GM18858 (cell line): ENCODE data around the gene CAMK4.
A peak's percentile ranks its signal among the peaks of the same experiment; 100 is the strongest.

ENCODE experiments used
- ATAC-seq: cut with Tn5 transposase; IDR thresholded peaks from one replicate; pipeline ENCODE4 v1.9.1; 2021; ENCODE audit not compliant: unreplicated experiment

The CAMK4 gene

DNA sequence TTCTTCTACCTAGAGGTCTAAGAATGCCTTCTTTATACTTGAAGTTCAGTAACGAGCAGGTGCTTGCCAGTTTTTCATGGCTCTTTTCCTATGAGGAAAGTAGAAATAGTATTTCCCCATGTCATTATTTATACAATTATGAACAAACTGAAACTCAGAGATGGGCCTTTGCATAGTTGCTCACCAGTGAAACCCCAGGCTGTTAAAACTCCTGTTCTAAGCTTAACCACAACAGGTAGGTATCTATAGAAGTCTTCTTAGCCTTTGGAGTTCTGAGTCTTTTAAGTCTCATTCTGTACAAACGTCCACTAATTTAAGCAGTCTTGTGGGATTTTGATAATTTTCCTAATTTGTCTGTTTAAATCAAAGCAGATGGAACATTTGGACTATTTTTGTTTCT, 198.1 kb downstream of the CAMK4 start:
- ATAC-seq, result peak; percentile 87

DNA sequence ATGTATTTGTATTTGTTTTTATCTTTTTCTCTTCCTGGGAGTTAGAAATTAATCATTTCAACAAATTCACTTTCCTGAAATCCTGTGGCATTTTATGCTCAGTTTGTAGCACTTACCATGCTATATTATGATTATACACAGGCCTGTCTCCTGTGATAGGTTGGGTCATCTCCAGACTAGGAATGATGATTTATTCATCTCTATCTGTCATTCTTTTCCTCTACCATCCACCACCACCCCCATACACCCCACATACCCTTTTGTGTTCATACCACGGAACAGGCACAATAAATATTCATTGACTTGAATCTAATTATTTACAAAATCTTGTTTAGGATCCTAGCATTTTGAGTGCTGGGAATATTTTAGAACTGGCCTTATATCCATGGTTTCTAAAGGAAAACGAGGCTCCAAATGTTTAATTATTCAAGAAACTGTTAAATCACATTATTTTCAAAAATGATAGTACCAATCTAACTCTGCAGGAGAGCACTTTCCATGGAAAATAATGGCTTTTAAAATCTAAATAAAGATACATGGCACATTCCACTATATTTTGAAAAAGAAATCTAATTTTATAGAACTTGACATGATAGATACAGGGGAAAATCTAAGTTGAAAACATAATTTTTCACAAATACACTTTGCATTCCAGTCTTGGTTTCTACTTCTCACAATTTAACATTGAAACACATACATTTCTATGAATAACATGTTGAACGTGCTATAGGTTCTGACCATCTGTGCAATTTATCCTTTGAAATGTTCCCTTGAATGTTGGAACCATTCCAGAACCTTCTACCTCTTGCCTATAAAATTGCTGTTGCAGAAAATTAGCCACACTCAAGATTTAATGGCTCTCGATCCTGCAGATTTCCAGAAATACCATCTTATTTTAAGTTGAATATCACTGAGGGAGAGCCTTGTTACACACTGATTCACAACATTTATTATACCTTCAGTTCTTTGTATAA, 198.8 kb downstream of the CAMK4 start:
- ATAC-seq, result no peak

DNA sequence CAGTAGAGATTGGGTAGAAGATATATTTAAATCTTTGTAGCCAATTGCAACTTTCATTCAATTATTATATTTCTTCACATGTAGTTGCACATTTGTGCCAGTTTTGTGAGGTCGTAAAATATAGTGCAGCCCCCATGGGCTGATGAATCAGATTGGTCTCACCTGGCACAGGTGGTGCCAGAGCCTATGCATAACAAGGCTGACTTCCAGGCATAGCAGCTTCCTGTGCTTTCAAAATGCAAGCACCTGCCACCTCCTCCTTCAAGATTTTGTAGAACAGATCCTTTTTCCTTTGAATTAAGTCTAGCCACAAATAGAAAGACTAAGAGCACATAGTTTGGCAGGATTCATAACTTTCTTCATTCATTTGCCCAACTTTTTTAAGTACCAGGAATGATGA, 201.0 kb downstream of the CAMK4 start:
- ATAC-seq, result no peak

DNA sequence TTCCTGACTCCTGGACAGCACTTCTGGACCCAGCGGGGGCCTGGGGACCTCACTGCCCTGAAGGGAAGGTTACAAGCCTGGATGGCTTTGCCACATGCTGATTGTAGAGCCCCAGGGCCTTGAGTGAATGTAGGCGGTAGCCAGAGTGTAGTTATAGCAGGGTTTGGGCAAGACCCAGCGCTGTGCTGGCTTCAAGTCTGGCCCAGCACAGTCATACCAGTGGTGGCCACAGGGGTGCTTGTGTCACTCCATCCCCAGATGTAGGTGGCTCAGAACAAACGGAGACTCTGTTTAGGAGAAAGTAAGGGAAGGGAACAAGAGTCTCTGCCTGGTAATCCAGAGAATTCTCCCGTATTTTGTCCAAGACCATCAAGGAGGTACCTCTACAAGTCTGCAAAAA, 203.6 kb downstream of the CAMK4 start:
- ATAC-seq, result no peak

DNA sequence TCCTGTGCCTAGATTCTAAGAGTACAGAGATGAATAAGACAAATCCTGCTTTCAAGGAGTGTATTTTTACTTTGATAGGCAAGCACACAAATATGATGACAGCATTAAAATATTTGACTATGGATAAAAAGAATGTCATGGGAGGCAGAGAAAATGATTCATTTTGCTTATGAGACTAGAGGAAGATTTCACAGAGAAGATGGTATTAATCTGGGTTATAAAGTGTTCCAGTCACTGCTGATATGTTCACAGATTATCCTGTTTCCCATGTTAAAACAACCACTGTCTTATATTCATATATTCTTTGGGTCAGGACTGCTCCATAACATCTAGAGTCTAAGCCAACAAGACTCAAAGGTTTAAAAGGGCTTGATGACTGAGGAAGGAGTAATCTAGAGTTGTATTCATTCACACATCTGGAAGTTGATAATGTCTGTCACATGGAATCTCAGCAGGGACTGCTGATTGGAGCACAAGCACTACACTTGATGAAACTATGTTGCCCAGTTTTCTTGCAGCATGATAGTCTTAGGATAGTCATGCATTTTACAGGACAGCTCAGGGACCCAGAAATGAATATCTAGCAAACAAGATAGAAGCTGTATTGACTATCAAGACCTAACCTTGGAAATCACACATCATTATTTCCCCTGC, 208.8 kb downstream of the CAMK4 start:
- no peak for ATAC-seq

DNA sequence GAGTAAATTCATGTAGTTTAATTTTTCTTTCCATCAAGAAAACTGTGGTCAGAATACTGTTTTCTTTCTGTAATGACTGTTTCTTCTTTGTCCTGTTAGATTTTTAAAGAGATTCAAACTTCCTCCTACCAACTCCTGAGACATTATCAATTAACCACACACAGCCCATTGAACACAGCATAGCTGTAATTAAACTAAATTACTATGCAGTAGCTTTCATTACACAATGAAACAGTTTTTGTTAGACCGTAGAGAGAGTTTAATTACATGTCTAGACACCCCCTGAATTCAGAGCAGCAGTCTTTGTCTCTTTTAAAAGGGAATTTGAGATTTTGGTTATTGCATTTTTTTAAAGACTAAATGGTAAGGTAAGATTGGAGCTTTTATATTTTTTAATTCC, 210.6 kb downstream of the CAMK4 start:
- no peak for ATAC-seq

DNA sequence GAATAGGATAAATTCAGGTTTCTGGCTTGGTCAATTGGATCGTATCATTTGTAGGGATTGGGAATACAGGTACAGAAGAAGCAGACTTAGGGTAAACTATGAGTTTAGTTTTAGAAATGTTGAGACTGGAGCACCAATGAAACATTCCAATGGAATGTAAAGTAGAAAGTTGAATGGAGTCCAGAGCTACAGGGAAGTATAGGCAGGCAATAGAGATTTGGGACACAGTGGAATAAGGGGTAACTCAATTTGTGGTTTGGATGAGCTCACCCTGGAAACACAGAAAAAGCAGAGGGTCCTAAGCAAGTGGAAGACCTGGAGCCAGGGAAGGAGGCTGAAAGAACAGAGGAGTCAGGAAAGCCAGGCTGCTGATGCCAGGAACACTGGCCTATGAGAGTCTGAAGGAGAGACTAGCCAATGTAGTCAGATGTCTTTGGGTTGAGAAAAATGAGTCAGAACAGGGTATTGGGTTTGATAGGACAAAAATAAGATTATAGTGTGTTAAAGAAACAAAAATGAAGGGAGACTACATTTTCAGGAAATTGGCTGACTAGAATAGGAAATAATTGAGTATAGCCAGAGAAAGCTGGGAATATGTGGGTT, 215.4 kb downstream of the CAMK4 start:
- ATAC-seq, result no peak

DNA sequence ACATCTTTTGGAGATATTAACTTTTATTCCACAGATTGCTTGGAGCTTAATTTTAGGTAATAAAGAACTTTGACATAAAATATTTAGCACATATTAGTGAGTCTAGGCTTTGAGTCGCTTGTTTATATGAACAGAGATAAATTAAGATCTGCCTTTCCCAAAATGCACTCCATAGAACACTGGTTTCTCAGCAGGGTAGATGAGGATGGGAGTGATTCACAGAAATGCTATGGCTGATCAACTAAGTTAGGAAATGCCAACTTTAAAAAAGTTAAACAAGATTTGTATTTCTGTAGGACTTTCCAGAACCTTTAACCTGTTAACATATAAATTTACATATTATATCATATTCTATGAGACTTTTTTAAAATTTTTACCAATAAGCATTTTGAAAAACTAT, 222.9 kb downstream of the CAMK4 start:
- ATAC-seq, result no peak

DNA sequence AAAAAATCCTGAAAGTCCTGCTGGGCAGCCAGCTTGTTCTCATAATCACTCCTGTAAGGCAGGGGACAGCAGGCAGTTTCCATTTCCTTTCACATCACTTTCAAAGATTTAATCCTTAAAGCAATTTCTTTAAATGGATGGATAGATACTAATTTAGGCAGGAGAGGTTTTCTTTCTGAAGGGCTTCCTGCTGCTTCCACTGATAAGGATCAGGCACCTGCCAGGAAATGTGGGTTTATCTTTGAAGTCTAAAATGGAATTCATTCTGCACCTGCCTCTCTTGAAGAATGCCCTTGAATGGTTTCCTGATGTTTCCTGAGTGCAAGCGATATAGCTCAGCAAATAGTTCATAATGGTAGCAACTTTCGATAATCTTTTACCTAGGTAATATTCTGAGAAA, 223.6 kb downstream of the CAMK4 start:
- no peak for ATAC-seq

DNA sequence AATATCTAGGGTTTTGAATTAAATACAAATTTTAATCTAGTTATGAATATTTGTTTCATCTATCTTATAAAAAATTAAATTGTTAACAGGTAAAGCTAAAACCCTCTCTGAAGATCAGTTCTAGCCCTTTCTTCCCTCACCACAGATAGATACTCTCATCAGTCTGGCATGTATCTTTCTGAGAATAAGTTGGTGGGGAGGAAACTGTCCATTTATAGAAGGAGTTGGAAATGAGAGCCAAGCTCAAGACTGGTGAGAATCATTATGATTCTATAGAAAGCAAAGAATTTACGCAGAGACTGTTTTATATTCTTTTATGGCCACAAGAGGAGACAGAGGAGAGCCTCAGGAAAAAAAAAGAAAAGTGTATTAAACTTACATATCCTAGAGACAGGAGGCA, 229.1 kb downstream of the CAMK4 start:
- no peak for ATAC-seq

DNA sequence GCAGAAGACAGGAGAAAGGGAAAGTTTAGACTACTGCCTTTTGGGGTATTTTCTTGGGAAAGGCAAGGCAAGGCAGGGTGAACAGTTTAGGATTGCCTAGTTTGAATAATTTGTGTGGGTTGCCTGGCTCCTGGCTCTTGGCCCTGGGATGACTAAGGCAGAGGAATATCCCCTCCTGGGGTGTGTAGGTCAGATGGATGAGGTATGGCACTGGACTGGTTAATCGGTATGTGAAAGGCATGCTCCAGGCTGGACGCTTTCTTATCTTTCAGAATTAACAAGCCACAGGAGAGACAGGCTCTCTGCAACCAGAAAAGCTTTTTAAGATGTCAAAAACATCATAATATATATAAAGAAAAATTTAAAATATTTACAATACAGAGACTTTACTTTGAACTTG, 229.6 kb downstream of the CAMK4 start:
- no peak for ATAC-seq

DNA sequence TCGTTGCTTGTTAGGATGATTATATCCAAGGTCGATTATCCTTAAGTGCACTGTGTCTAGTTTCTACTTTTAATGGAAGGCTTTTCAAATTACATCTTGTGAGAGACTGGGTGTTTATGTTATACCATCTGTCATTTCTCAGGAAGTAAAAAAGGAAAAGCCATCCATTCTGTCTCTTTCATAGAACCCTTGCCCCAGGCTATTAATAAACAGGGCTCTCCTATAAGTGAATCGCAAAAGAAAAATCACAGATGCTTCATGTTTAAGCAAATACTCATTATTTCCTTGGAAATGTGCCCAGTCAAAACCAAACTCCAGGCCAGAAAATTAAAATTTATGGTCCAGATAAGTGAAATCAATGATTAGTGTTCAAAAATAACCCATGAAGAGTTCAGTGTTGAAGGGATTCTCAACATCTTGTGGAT, 230.0 kb downstream of the CAMK4 start:
- ATAC-seq, result no peak

DNA sequence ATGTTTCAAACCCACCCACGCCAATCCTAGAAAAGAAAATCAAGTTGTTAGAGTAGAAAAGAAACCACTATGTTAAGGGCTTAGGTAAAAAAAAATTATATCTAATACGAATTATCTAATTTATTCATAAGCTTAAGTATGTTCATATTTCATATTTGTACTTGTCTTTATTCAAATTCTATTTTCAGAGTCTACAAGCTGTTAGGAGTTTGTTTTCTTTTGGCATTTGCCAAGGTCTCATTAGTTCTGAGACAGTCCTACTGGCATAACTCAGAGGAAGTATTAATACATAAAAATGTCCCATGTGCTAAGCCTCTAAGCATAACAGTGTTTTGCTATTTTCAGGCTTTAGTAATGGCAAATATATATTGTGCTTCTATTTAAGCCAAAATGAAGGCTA, 230.6 kb downstream of the CAMK4 start:
- ATAC-seq, result no peak

DNA sequence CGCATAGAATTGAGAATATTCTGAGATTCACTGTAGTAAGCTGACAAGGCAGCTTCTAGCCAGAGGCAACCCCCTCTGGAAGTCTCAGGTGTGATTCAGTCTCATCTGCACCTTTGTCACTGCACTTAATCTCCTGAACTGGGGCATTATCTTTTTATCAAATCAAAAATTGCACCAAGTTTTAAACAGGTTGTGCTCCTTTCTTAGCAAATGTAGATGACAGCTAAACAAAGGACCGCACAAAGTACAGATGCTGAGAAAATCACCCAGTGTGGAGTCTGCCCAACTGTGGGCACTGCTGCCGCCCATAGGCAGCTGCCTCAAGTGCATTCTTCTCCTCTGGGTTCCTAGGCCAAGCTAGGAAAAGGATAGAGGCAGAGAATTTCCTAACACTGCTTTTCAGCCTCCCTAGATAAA, 237.1 kb downstream of the CAMK4 start:
- no peak for ATAC-seq

DNA sequence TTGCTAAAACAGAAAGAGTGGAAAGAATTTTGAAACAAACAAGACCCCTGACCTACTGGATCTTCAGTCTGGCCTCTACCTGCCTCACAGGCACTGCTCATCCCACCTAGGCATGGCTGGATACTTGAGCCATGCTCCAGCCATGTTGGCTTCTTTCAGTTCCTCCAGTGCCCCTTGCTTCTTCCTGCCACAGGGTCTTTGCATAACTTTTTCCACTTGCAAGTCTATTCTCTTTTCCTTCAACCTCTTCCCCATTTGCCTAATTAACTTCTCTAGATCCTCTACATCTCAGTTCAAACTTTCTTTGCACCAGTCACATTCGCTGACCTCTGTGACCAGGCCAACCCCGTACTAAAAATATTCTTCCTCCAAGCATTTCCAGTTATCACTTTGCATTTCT, 237.8 kb downstream of the CAMK4 start:
- no peak for ATAC-seq

DNA sequence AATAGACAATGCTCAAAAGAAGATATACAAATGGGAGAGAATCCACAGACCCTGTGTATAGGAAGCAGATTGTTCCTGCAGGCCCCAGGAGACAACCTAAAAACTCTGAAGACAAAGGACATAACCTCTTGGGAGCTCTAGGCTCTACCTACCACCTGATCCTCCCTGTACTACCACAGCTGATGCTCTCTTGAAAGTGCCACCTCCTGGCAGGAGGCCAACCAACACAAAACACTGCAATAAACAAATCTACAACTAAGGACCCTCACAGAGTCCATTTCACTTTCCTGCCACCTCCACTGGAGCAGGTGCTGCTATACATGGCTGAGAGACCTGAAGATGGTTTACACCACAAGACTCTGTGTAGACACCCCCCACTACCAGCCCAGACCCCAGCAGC, 239.1 kb downstream of the CAMK4 start:
- no peak for ATAC-seq

DNA sequence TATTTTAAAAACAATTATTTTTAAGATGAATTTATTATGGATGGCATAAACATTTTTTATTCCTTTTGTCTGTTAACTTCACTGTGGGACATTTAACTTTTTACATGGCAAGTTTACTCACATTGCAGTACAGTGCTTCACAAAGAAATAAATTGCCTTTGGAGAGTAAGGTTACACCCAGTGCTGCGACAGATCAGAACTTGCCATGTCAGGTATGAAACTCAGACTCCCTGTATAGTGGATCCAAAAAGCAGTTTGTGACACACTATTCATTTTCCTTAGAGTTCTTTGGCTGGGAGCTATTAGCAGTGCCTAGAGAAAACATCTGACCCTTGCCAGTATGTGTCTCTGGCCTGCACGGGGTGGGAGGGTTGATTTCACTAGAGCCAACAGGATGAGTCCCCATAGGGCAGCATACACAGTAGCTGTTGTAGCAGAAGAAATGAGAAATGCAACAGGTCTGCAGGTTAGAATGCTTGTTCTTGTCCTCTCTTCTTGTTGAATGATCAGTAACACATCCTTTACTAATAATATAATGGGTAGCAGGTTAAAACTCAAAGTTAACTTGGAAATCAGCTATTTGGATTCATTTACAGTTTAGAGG, 245.2 kb downstream of the CAMK4 start:
- no peak for ATAC-seq

DNA sequence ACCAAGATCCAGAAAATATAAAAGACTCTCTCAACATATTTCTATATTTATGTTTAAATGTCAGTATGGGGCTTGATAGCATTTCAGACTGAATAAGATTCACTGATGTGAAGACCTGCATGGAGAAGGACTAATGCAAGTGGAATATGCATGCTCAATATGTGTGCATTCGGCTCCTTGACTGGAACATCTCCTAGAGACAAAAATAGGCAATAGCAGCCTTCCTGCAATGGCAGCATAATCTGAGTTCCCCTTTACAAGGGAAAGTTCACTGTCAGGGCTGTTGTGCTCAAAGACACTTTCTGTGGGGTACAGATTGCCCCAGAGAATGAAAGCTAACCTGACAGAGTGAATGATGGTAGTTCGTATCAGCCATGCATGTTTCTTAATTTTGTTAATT, 245.7 kb downstream of the CAMK4 start:
- no peak for ATAC-seq

DNA sequence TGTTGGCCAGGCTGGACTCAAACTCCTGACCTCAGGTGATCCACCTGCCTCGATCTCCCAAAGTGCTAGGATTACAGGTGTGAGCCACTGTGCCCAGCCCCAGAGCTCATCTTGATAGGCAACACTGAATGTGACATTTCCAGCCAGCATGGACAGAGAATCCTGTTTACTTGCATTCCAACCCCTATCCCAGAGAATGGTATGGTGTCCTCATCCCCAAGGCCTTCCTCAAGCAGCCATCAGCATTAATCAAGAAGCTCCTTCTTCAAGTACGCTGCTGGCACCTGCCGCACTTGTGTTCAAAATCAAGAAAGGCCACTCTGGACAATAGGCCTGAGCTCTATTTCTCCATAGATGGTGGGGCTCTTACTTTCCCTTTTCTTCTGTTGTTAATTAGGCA, 247.9 kb downstream of the CAMK4 start:
- no peak for ATAC-seq

DNA sequence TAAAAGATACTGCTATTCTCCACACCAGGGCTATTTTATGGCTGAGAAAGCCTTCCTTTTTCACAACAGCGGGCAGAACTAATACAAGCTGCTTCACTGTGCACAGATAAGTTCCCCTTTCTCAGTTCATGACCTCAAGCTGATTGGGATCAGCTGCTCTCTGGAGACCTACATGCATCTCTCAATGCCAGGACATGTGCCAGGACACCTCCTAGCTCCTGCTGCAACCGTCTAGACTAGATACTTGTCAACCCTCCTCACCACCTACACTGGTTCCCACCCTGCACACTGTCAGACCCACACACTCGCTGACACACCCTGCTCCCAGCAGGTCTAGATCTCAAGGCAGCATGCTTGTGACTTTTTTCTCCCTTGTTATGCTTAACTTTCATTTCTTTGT, 248.4 kb downstream of the CAMK4 start:
- ATAC-seq, result peak; percentile 68

DNA sequence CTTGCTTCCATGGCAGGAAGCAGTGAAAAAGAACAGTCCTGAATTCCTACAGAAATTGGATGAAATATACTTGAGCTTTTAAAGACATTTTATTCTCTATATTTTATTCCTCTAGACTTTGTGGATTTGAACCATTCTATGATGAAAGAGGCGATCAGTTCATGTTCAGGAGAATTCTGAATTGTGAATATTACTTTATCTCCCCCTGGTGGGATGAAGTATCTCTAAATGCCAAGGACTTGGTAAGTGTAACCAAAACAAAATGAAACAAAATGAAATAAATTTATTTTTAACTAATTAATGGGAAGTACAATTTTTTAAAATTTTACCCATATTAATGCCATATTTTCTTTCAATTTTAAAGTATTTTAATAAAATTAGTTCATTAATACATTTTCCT, 254.1 kb downstream of the CAMK4 start:
- ATAC-seq, result no peak

DNA sequence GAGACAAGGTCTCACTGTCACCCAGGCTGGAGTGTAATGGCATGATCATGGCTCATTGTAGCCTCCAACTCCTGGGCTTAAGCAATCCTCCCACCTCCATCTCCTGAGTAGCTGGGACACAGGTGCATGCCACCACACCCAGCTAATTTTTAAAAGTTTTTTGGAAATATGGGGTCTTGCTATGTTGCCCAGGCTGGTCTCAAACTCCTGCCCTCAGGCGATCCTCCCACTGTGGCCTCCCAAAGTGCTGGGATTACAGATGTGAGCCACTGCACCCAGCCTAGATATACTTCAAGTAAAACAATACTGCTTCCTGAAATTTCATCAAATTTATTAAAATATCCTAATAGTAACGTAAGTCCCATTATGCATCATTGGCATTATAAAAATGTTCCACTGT, 254.7 kb downstream of the CAMK4 start:
- ATAC-seq, result no peak
